Measurements from ENCODE around the gene LYRM7.

Gene LYRM7

DNA sequence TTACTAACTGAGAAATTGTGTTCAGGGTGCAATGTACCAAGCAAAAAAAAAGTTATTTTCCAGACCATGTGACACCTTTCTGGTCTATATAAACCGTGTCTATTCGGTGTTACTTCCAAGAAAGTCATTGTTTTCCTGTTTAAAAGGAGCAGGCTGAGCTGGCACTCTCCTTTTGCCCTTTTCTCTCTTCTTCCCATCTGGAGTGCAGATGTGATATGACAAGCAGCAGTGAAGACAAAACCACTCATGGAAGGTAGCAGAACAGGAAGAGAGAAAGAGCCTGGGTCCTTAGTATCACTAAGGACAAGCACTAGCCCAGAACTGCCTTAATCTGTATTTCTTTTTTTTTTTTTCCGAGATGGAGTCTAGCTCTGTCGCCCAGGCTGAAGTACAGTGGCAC is 25.6 kb downstream of the LYRM7 start:
- DNase-seq (ENCODE audit: insufficient read length, low spot score) (no peak), FAIRE-seq (no peak)
- TF ChIP-seq PAX5 (IDR thresholded peaks at IDR 0.05; ENCODE audit: insufficient read depth, low read length, severe bottlenecking) (no peak), SPI1 (IDR thresholded peaks at IDR 0.05; ENCODE audit: low read depth, low read length) (no peak), TAF1 (IDR thresholded peaks at IDR 0.05; ENCODE audit: low read depth, low read length) (no peak), POLR2A (IDR thresholded peaks at IDR 0.05; ENCODE audit: low read depth, low read length) (no peak), POU2F2 (IDR thresholded peaks at IDR 0.05; ENCODE audit: low read depth, low read length) (no peak), POLR2AphosphoS5 (IDR thresholded peaks at IDR 0.05; ENCODE audit: low read depth, low read length) (no peak)

DNA sequence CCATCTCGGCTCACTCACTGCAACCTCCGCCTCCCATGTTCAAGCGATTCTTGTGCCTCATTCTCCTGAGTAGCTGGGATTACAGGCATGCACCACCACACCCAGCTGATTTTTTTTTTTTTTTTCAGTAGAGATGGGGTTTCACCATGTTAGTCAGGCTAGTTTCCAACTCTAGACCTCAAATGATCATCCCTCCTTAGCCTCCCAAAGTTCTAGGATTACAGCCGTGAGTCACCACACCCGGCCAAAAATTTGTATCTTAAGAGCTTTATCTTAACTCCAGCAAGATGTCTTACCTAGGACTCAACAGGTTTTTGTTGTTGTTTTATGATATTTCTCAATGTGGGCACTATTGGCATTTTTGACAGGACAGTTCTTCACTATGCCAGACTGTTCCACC is 27.9 kb downstream of the LYRM7 start:
- TF ChIP-seq POLR2A (IDR thresholded peaks at IDR 0.05; ENCODE audit: low read depth, low read length): no peak
- no peak for TF ChIP-seq PAX5 (IDR thresholded peaks at IDR 0.05; ENCODE audit: insufficient read depth, low read length, severe bottlenecking)
- TF ChIP-seq POLR2AphosphoS5 (IDR thresholded peaks at IDR 0.05; ENCODE audit: low read depth, low read length): no peak
- no peak for TF ChIP-seq POU2F2 (IDR thresholded peaks at IDR 0.05; ENCODE audit: low read depth, low read length)
- no peak for TF ChIP-seq SPI1 (IDR thresholded peaks at IDR 0.05; ENCODE audit: low read depth, low read length)
- TF ChIP-seq TAF1 (IDR thresholded peaks at IDR 0.05; ENCODE audit: low read depth, low read length): no peak
- FAIRE-seq: no peak
- DNase-seq (ENCODE audit: insufficient read length, low spot score): no peak

DNA sequence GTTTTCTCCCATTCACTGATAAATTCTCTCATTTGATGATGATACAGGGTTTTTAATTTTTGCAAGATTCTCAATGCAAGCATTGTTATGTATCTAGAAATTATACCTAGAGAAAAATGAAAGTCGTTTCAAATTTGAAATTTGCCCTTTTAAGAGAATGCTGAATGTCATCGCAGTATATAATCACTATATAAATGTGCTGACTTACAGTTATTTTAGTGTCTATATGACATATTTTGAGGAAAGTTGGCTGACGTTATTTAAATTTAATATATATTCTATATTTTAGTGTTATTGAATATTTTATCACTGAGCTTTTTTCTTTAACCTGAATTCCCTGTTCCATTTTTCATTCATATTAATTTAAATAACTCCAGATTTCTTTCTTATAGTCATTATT is 29.8 kb downstream of the LYRM7 start:
- no peak for FAIRE-seq
- TF ChIP-seq PAX5 (IDR thresholded peaks at IDR 0.05; ENCODE audit: insufficient read depth, low read length, severe bottlenecking) (no peak), POLR2AphosphoS5 (IDR thresholded peaks at IDR 0.05; ENCODE audit: low read depth, low read length) (no peak), POLR2A (IDR thresholded peaks at IDR 0.05; ENCODE audit: low read depth, low read length) (no peak), TAF1 (IDR thresholded peaks at IDR 0.05; ENCODE audit: low read depth, low read length) (no peak), POU2F2 (IDR thresholded peaks at IDR 0.05; ENCODE audit: low read depth, low read length) (no peak), SPI1 (IDR thresholded peaks at IDR 0.05; ENCODE audit: low read depth, low read length) (no peak)
- DNase-seq (ENCODE audit: insufficient read length, low spot score): no peak

DNA sequence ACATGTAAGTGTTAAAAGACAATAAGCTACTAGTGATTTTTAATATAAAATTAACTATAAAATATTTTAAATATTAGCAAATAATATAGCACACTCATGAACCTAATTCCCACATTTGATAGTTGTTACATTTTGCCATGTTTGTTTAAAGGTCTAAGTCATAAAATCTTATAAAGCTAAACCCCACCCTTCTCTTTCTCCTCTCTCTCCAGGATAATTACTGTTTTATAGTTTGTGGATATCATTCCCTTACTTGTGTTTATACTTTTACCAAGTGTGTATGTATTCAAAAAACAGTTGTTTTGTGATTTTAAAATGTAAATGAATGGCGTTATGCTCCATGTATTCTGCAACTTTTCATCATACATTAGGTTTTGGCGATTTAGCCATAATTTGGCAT is 34.2 kb downstream of the LYRM7 start:
- no peak for DNase-seq (ENCODE audit: insufficient read length, low spot score)
- TF ChIP-seq POLR2A (IDR thresholded peaks at IDR 0.05; ENCODE audit: low read depth, low read length): no peak
- no peak for TF ChIP-seq SPI1 (IDR thresholded peaks at IDR 0.05; ENCODE audit: low read depth, low read length)
- TF ChIP-seq POU2F2 (IDR thresholded peaks at IDR 0.05; ENCODE audit: low read depth, low read length): no peak
- TF ChIP-seq POLR2AphosphoS5 (IDR thresholded peaks at IDR 0.05; ENCODE audit: low read depth, low read length): no peak
- TF ChIP-seq TAF1 (IDR thresholded peaks at IDR 0.05; ENCODE audit: low read depth, low read length): no peak
- TF ChIP-seq PAX5 (IDR thresholded peaks at IDR 0.05; ENCODE audit: insufficient read depth, low read length, severe bottlenecking): no peak
- FAIRE-seq: no peak

DNA sequence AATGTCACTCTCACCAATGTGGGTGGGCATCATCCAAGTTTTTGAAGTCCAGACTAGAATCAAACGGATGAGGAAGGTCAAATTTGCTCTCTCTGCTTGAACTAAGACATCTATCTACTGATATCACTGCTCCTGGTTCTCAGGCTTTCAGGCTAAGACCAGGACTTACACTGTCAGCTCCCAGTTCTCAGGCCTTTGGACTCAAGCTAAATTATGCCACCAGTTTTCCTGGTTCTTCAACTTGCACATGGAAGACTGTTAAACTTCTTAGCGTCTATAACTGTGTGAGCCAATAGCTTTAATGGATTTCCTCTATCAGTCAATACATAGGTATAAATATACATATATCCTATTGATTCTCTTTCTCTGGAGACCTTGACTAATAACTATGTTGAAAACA is 35.3 kb downstream of the LYRM7 start:
- no peak for DNase-seq (ENCODE audit: insufficient read length, low spot score)
- FAIRE-seq: peak; percentile 40
- no peak for TF ChIP-seq PAX5 (IDR thresholded peaks at IDR 0.05; ENCODE audit: insufficient read depth, low read length, severe bottlenecking)
- no peak for TF ChIP-seq POLR2A (IDR thresholded peaks at IDR 0.05; ENCODE audit: low read depth, low read length)
- TF ChIP-seq SPI1 (IDR thresholded peaks at IDR 0.05; ENCODE audit: low read depth, low read length): no peak
- TF ChIP-seq POLR2AphosphoS5 (IDR thresholded peaks at IDR 0.05; ENCODE audit: low read depth, low read length): no peak
- no peak for TF ChIP-seq TAF1 (IDR thresholded peaks at IDR 0.05; ENCODE audit: low read depth, low read length)
- no peak for TF ChIP-seq POU2F2 (IDR thresholded peaks at IDR 0.05; ENCODE audit: low read depth, low read length)

DNA sequence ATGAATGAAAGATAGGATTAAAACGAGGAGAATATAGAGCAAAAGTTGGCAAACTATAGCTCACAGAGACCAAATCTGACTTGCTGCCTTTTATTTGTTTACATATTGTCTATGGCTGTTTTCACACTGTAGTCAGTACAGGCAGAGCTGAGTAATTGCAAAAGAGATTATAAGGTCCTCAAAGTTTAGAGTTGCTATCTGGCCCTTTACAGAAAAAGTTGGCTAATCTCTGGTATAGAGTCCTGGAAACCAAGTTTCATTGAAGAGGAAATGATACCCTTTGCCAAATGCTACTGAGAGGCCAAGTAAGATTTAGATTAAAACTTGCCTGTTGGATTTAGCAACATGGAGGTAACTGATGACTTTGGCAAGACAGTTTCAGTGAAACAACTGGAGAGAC is 36.0 kb downstream of the LYRM7 start:
- DNase-seq (ENCODE audit: insufficient read length, low spot score): no peak
- FAIRE-seq: no peak
- TF ChIP-seq SPI1 (IDR thresholded peaks at IDR 0.05; ENCODE audit: low read depth, low read length): no peak
- TF ChIP-seq POLR2AphosphoS5 (IDR thresholded peaks at IDR 0.05; ENCODE audit: low read depth, low read length): no peak

DNA sequence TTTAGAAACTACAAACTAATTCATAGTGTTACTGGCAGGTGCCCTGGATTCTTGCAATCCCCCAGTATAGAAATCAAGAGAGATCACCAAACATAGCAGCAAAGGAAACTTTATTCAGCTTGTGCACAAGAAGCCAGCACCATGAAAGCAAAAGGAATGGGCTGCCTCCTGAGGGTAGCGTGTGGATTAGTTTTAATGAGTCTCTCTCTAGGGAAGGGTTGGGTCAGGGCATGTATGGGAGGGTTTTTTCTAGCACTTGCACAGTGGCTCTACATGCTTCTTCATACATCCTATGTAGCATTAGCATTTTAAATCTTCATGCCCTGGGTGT is 38.4 kb downstream of the LYRM7 start:
- no peak for FAIRE-seq
- DNase-seq (ENCODE audit: insufficient read length, low spot score): no peak
- TF ChIP-seq POLR2AphosphoS5 (IDR thresholded peaks at IDR 0.05; ENCODE audit: low read depth, low read length) (no peak), PAX5 (IDR thresholded peaks at IDR 0.05; ENCODE audit: insufficient read depth, low read length, severe bottlenecking) (no peak)

DNA sequence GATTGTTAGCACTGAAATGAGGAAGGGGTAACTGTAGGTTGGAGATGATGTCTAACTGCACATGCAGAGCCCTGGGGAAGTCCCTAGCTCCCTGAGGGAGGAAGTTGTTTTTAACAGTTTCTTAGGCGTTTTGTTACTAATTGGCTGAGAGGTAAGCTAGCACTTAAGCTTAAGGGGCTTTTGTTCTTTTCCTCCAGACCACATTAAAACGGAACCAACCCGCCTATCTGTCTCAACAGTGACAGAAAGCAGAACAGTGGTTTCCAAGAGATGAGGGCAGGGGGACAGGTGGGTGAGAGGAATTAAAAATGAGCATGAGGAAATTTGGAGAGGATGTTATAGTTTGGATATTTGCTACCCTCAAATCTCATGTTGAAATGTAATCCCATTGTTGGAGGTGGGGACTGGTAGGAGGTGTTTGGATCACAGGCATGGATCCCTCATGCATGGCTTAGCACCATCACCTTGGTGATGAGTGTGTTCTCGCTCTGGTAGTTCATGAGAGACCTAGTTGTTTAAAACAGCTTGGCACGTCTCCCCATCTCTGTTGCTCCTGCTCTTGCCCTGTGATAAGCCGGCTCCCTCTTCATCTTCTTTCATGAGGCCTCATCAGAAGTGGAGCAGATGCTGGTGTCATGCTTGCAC is 38.9 kb downstream of the LYRM7 start:
- FAIRE-seq: peak; percentile 98

DNA sequence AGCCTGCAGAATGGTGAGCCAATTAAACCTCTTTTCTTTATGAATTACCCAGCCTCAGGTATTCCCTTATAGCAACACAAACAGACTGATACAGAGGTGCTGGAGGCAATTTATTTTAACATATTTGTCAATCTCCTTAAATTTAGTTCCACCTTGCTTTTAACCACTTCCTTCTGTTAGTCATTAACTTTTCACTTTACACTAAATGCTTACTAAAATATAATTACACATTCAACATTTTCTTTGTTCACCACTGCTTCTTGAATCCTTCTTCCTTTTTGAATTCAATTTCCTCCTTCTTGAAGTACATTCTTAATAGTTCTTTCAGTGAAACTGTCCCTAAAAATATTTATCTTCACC is 39.4 kb downstream of the LYRM7 start:
- FAIRE-seq (no peak), DNase-seq (ENCODE audit: insufficient read length, low spot score) (no peak)
- TF ChIP-seq POU2F2 (IDR thresholded peaks at IDR 0.05; ENCODE audit: low read depth, low read length): no peak
- TF ChIP-seq TAF1 (IDR thresholded peaks at IDR 0.05; ENCODE audit: low read depth, low read length): no peak
- no peak for TF ChIP-seq SPI1 (IDR thresholded peaks at IDR 0.05; ENCODE audit: low read depth, low read length)
- TF ChIP-seq PAX5 (IDR thresholded peaks at IDR 0.05; ENCODE audit: insufficient read depth, low read length, severe bottlenecking): no peak
- no peak for TF ChIP-seq POLR2AphosphoS5 (IDR thresholded peaks at IDR 0.05; ENCODE audit: low read depth, low read length)
- no peak for TF ChIP-seq POLR2A (IDR thresholded peaks at IDR 0.05; ENCODE audit: low read depth, low read length)

More for the DNA sequence above, 38.9 kb downstream of the LYRM7 start:
- DNase-seq (ENCODE audit: insufficient read length, low spot score): no peak
- TF ChIP-seq SPI1 (IDR thresholded peaks at IDR 0.05; ENCODE audit: low read depth, low read length) (peak; percentile 94), POLR2AphosphoS5 (IDR thresholded peaks at IDR 0.05; ENCODE audit: low read depth, low read length) (peak; percentile 55; the same call in 1 of the 2 replicates), POLR2A (IDR thresholded peaks at IDR 0.05; ENCODE audit: low read depth, low read length) (peak; percentile 76; the same call in 1 of the 2 replicates), TAF1 (IDR thresholded peaks at IDR 0.05; ENCODE audit: low read depth, low read length) (peak; percentile 29; the same call in 1 of the 2 replicates), PAX5 (IDR thresholded peaks at IDR 0.05; ENCODE audit: insufficient read depth, low read length, severe bottlenecking) (peak; percentile 20), POU2F2 (IDR thresholded peaks at IDR 0.05; ENCODE audit: low read depth, low read length) (no peak; the same call in 1 of the 2 replicates)

DNA sequence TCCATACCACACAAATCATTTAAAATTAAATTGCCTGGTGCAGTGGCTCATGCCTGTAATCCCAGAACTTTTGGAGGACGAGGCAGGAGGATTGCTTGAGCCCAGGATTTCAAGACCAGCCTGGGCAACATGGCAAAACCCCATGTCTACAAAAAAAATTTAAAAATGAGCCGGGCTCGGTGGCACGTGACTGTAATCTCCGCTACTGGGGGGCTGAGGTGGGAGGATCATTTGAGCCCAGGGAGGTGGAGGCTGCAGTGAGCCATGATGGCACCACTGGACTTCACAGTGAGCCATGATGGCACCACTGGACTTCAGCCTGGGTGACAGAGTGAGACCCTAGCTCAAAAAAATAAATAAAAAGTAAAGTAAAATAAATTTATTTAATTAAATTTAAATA is 40.9 kb downstream of the LYRM7 start:
- TF ChIP-seq POLR2A (IDR thresholded peaks at IDR 0.05; ENCODE audit: low read depth, low read length): 0 out of 2 replicates have a peak, but pooled peaks have one; percentile 19
- no peak for TF ChIP-seq POU2F2 (IDR thresholded peaks at IDR 0.05; ENCODE audit: low read depth, low read length)
- TF ChIP-seq TAF1 (IDR thresholded peaks at IDR 0.05; ENCODE audit: low read depth, low read length): no peak
- no peak for TF ChIP-seq POLR2AphosphoS5 (IDR thresholded peaks at IDR 0.05; ENCODE audit: low read depth, low read length)
- TF ChIP-seq PAX5 (IDR thresholded peaks at IDR 0.05; ENCODE audit: insufficient read depth, low read length, severe bottlenecking): no peak
- no peak for FAIRE-seq
- DNase-seq (ENCODE audit: insufficient read length, low spot score): no peak

Data from GM12891 (cell line).